Upper lobe of right lung (tissue), 1 donor: ENCODE measurements around the gene OLR1. TPM values are rescaled to one million over a fixed set of nuclear protein-coding genes. Genes with fewer than 3 reads are reported as not detected.

Experiments
- ATAC-seq: fragments of 200-7000 bp; cut with Tn5 transposase; one replicate; pipeline ENCODE4 v1.9.1; 2020; ENCODE audit warnings: mild to moderate bottlenecking, moderate library complexity
- DNase-seq: peaks from one replicate; pipeline ENCODE4 v3.0.0-alpha.2; 2020
- H3K27ac ChIP-seq: fragments of 200-600 bp; one replicate; pipeline ENCODE4 v1.8.0; 2022
- H3K27me3 ChIP-seq: fragments of 200-600 bp; one replicate; pipeline ENCODE4 v1.8.0; 2022; ENCODE audit warnings: mild to moderate bottlenecking
- H3K36me3 ChIP-seq: fragments of 200-600 bp; one replicate; pipeline ENCODE4 v1.8.0; 2022
- H3K4me1 ChIP-seq: fragments of 200-600 bp; one replicate; pipeline ENCODE4 v1.8.0; 2022
- H3K4me3 ChIP-seq: fragments of 200-600 bp; one replicate; pipeline ENCODE4 v1.8.0; 2022; ENCODE audit warnings: mild to moderate bottlenecking
- H3K9me3 ChIP-seq: fragments of 200-600 bp; one replicate; pipeline ENCODE4 v1.8.0; 2022
- CTCF ChIP-seq: fragments of 200-600 bp; IDR thresholded peaks from one replicate; pipeline ENCODE4 v1.8.0; 2022; ENCODE audit warnings: antibody characterized with exemption
- intact Hi-C: fragments of 100-400 bp; cut with DNase I; formaldehyde crosslinking; loops from one replicate; pipeline ENCODE4 v1.11.0; 2022
- total RNA-seq: library from RNA; stranded (reverse); fragmentation: NEBNext Ultra II Directional; extraction: Animal tissue kit (Norgen Biotek cat#: 25700); gene quantifications from one replicate; pipeline ENCODE4 v1.2.1, GENCODE V29; 2021
- donor health status: DM: no; HTN: yes; CAD: no; lungs with severe emphysema.

The OLR1 gene
- total RNA-seq, 1 donor from 2014 or later, result 96.1 TPM

GRCh38 chr12:10115890-10116289 lies 56.0 kb downstream of the OLR1 start:
- H3K4me3 ChIP-seq, result no peak overlapping the region
- ATAC-seq (no peak), DNase-seq (no peak)
- no peak overlapping the region for H3K27ac ChIP-seq
- no peaks in the 10 kb centered on the region for H3K27me3 ChIP-seq
- no peaks in the 10 kb centered on the region for H3K36me3 ChIP-seq
- H3K4me1 ChIP-seq, result no peaks in the 10 kb centered on the region
- no peaks in the 10 kb centered on the region for H3K9me3 ChIP-seq
- TF ChIP-seq CTCF, result no peak
- intact Hi-C loops, result no loop called here

- DNase-seq, result no peak
- Histone ChIP-seq H3K27me3 (no peaks in the 10 kb centered on the region), H3K27ac (no peak overlapping the region), H3K36me3 (no peaks in the 10 kb centered on the region), H3K4me1 (no peaks in the 10 kb centered on the region), H3K9me3 (no peaks in the 10 kb centered on the region), H3K4me3 (no peak overlapping the region)
- no peak for TF ChIP-seq CTCF
- intact Hi-C loops, result no loop called here
- no peak for ATAC-seq
Observed at GRCh38 chr12:10115311-10115710, 56.6 kb downstream of the OLR1 start.

- H3K4me1 ChIP-seq, result no peaks in the 10 kb centered on the region
- intact Hi-C loops, result no loop called here
- no peak for TF ChIP-seq CTCF
- H3K27ac ChIP-seq, result no peak overlapping the region
- H3K9me3 ChIP-seq, result no peaks in the 10 kb centered on the region
- no peak for DNase-seq
- no peak for ATAC-seq
- no peak overlapping the region for H3K4me3 ChIP-seq
- no peaks in the 10 kb centered on the region for H3K27me3 ChIP-seq
- no peaks in the 10 kb centered on the region for H3K36me3 ChIP-seq
Observed at GRCh38 chr12:10113920-10114319, 58.0 kb downstream of the OLR1 start.

- intact Hi-C loops, result no loop called here
- DNase-seq, result no peak
- Histone ChIP-seq H3K4me1 (no peaks in the 10 kb centered on the region), H3K9me3 (no peaks in the 10 kb centered on the region), H3K36me3 (no peaks in the 10 kb centered on the region), H3K27me3 (no peaks in the 10 kb centered on the region), H3K27ac (no peak overlapping the region), H3K4me3 (no peak overlapping the region)
- no peak for ATAC-seq
- TF ChIP-seq CTCF, result no peak
Observed at GRCh38 chr12:10113075-10113474, 58.9 kb downstream of the OLR1 start.

- intact Hi-C loops, result no loop called here
- Histone ChIP-seq H3K4me3 (no peak overlapping the region), H3K27me3 (no peaks in the 10 kb centered on the region), H3K4me1 (no peaks in the 10 kb centered on the region), H3K36me3 (no peaks in the 10 kb centered on the region), H3K27ac (no peak overlapping the region), H3K9me3 (no peaks in the 10 kb centered on the region)
- DNase-seq (no peak), ATAC-seq (no peak)
- no peak for TF ChIP-seq CTCF
Observed at GRCh38 chr12:10111451-10111850, 60.5 kb downstream of the OLR1 start.

GRCh38 chr12:10110256-10110844 lies 61.6 kb downstream of the OLR1 start:
- Histone ChIP-seq H3K27me3 (no peaks in the 10 kb centered on the region), H3K9me3 (no peaks in the 10 kb centered on the region), H3K4me3 (no peak overlapping the region), H3K4me1 (no peaks in the 10 kb centered on the region), H3K36me3 (no peaks in the 10 kb centered on the region), H3K27ac (no peak overlapping the region)
- intact Hi-C loops, result no loop called here
- TF ChIP-seq CTCF, result no peak
- DNase-seq (no peak), ATAC-seq (no peak)
